Measurements from ENCODE around the gene UMODL1.

- no peak for TF ChIP-seq CTCF (IDR thresholded peaks at IDR 0.05)
- TF ChIP-seq POLR2A (IDR thresholded peaks at IDR 0.05) = no peak
Measured at GRCh38 chr21:42061986-42062235, 9.2 kb upstream of the UMODL1 start.

Data from testis (tissue), 2 donors.